ENCODE data around the gene USP21. TPM values are rescaled to one million over a fixed set of nuclear protein-coding genes. Genes with fewer than 3 reads are reported as not detected.

Gene USP21
- total RNA-seq, 2 donors from 2014 or later = 23.2 to 28.8 TPM

DNA sequence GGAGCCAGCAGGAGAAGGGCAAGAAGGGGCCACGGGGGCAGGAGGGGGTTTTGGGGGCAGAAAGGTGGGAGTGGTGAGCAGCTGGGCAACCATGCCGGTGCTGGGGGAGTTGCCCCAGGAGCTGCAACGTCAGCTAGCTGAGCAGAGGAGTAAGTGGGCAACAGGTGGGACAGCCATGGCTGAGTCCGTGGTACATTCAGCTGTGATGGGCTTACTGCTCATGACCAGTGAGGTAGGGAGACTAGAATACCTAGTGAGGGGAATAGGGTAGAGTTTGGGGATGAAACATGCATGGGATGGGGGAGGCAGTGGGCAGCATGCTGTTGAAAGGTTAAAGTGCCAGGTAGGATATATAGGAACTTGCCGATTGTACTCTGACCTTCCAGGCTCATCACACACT lies 2.4 kb downstream of the USP21 start:
- no peaks in the 10 kb centered on the region for H3K27me3 ChIP-seq (replicated peaks; ENCODE audit: insufficient read depth)
- DNase-seq (ENCODE audit: low spot score) (no peak), ATAC-seq (ENCODE audit: insufficient number of reproducible peaks, low FRiP score, low read depth) (no peak)
- H3K4me3 ChIP-seq = no peak overlapping the region
- H3K36me3 ChIP-seq = peaks cover 7% of the 10 kb centered on the region
- H3K9me3 ChIP-seq = no peaks in the 10 kb centered on the region
- H3K4me1 ChIP-seq (ENCODE audit: control insufficient read depth in 1 of 2, low read depth in 2 of 2) = peaks cover 23 to 38% of the 10 kb centered on the region in 2 donors
- H3K27ac ChIP-seq = no peak overlapping the region
- no peak for TF ChIP-seq CTCF (IDR thresholded peaks at IDR 0.05)

DNA sequence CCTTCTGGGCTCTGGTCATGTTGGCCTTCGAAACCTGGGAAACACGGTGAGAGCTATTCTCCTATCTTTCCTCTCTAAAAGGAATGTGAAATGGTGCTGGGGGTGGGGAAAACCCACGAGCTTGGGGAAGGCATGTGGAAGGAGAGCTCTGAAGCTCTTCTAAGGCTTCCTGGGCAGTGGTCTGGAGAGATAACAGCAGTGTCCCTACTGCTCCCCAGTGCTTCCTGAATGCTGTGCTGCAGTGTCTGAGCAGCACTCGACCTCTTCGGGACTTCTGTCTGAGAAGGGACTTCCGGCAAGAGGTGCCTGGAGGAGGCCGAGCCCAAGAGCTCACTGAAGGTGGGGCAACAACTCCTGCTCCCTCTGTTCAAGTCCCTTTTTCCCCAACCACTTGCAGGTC lies 2.8 kb downstream of the USP21 start:
- Histone ChIP-seq H3K4me1 (ENCODE audit: control insufficient read depth in 1 of 2, low read depth in 2 of 2) (peaks cover 26 to 42% of the 10 kb centered on the region in 2 donors), H3K9me3 (no peaks in the 10 kb centered on the region), H3K27me3 (replicated peaks; ENCODE audit: insufficient read depth) (no peaks in the 10 kb centered on the region), H3K4me3 (no peak overlapping the region), H3K27ac (no peak overlapping the region), H3K36me3 (peaks cover 7% of the 10 kb centered on the region)
- ATAC-seq (ENCODE audit: insufficient number of reproducible peaks, low FRiP score, low read depth) (no peak), DNase-seq (ENCODE audit: low spot score) (no peak)
- no peak for TF ChIP-seq CTCF (IDR thresholded peaks at IDR 0.05)

- peaks cover 29 to 50% of the 10 kb centered on the region in 2 donors for H3K4me1 ChIP-seq (ENCODE audit: control insufficient read depth in 1 of 2, low read depth in 2 of 2)
Observed at GRCh38 chr1:161162806-161163205, 3.5 kb downstream of the USP21 start.

DNA sequence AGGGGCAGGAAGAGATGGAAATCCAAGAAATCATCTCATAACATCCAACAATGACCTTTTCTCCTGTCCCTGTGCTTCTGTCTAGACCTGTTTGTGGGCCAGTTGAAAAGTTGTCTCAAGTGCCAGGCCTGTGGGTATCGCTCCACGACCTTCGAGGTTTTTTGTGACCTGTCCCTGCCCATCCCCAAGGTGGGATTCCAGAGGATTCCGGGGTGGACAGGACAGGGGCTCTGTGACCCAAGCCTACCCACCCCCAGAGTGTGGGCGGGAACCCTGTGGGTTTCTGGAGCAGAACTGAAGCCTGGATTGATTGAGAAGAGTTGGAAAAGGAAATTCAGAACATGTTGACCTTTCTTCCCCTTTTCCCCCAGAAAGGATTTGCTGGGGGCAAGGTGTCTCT lies 4.5 kb downstream of the USP21 start:
- DNase-seq (ENCODE audit: low spot score) (no peak), ATAC-seq (ENCODE audit: insufficient number of reproducible peaks, low FRiP score, low read depth) (no peak)
- peaks cover 29 to 49% of the 10 kb centered on the region in 2 donors for H3K4me1 ChIP-seq (ENCODE audit: control insufficient read depth in 1 of 2, low read depth in 2 of 2)
- no peaks in the 10 kb centered on the region for H3K9me3 ChIP-seq
- no peak overlapping the region for H3K27ac ChIP-seq
- H3K4me3 ChIP-seq = no peak overlapping the region
- no peak for TF ChIP-seq CTCF (IDR thresholded peaks at IDR 0.05)
- no peaks in the 10 kb centered on the region for H3K27me3 ChIP-seq (replicated peaks; ENCODE audit: insufficient read depth)
- peaks cover 3% of the 10 kb centered on the region for H3K36me3 ChIP-seq

More at GRCh38 chr1:161162806-161163205, 3.5 kb downstream of the USP21 start:
- ATAC-seq (ENCODE audit: insufficient number of reproducible peaks, low FRiP score, low read depth) (no peak), DNase-seq (ENCODE audit: low spot score) (no peak)
- Histone ChIP-seq H3K9me3 (no peaks in the 10 kb centered on the region), H3K36me3 (peaks cover 7% of the 10 kb centered on the region), H3K27me3 (replicated peaks; ENCODE audit: insufficient read depth) (no peaks in the 10 kb centered on the region), H3K27ac (no peak overlapping the region), H3K4me3 (no peak overlapping the region)
- TF ChIP-seq CTCF (IDR thresholded peaks at IDR 0.05) = no peak

- Histone ChIP-seq H3K4me1 (ENCODE audit: control insufficient read depth in 1 of 2, low read depth in 2 of 2) (peaks cover 27 to 43% of the 10 kb centered on the region in 2 donors), H3K27me3 (replicated peaks; ENCODE audit: insufficient read depth) (no peaks in the 10 kb centered on the region), H3K9me3 (no peaks in the 10 kb centered on the region), H3K36me3 (peaks cover 7% of the 10 kb centered on the region), H3K4me3 (peak overlapping the region; percentile 75), H3K27ac (peak overlapping the region; percentile 89)
- ATAC-seq (ENCODE audit: insufficient number of reproducible peaks, low FRiP score, low read depth) = no peak
- no peak for DNase-seq (ENCODE audit: low spot score)
- no peak for TF ChIP-seq CTCF (IDR thresholded peaks at IDR 0.05)
Observed at GRCh38 chr1:161164901-161165610, 5.8 kb downstream of the USP21 start.

Measured in thoracic aorta (tissue), 2 donors.